Mammary microvascular endothelial cell (primary cell): Measurements from ENCODE around the gene POU3F3. TPM values are rescaled to one million over a fixed set of nuclear protein-coding genes. Genes with fewer than 3 reads are reported as not detected.

Source experiments
- total RNA-seq: library from RNA; depleted of rRNA; stranded (reverse); fragments of >200 nt; gene quantifications from 2 replicates; pipeline ENCODE4 v1.2.3, GENCODE V29; 2015

POU3F3 gene
- total RNA-seq: not detected in 2 replicates

GRCh38 chr2:104853534-104854497, at the start of gene POU3F3:
Gene POU3F3, plus strand, starts transcription at chr2:104854115. Its CDS starts 1,396 bp downstream, at chr2:104855511.

Other genes with a start within 250 kb of the POU3F3 start
- 21.6 and 21.7 TPM in 2 replicates for gene MRPS9, start 184.0 kb downstream of the POU3F3 start, total RNA-seq